LNCAP (cell line): ENCODE data around the gene L3MBTL2.

Source experiments
- TF ChIP-seq, protein P1 (sequence below): fragments of 450-650 bp; IDR thresholded peaks from 2 replicates; pipeline ENCODE4 v1.5.1; 2017; ENCODE audit warnings: mild to moderate bottlenecking

L3MBTL2 gene

GRCh38 chr22:41240377-41241132, 35.4 kb downstream of the L3MBTL2 start, which contains the start of gene CHADL:
CHADL (minus strand) TSS chr22:41240931; CDS start chr22:41240881, 50 bp downstream.
- TF ChIP-seq, protein P1, sequence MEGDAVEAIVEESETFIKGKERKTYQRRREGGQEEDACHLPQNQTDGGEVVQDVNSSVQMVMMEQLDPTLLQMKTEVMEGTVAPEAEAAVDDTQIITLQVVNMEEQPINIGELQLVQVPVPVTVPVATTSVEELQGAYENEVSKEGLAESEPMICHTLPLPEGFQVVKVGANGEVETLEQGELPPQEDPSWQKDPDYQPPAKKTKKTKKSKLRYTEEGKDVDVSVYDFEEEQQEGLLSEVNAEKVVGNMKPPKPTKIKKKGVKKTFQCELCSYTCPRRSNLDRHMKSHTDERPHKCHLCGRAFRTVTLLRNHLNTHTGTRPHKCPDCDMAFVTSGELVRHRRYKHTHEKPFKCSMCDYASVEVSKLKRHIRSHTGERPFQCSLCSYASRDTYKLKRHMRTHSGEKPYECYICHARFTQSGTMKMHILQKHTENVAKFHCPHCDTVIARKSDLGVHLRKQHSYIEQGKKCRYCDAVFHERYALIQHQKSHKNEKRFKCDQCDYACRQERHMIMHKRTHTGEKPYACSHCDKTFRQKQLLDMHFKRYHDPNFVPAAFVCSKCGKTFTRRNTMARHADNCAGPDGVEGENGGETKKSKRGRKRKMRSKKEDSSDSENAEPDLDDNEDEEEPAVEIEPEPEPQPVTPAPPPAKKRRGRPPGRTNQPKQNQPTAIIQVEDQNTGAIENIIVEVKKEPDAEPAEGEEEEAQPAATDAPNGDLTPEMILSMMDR = no peak

DNA sequence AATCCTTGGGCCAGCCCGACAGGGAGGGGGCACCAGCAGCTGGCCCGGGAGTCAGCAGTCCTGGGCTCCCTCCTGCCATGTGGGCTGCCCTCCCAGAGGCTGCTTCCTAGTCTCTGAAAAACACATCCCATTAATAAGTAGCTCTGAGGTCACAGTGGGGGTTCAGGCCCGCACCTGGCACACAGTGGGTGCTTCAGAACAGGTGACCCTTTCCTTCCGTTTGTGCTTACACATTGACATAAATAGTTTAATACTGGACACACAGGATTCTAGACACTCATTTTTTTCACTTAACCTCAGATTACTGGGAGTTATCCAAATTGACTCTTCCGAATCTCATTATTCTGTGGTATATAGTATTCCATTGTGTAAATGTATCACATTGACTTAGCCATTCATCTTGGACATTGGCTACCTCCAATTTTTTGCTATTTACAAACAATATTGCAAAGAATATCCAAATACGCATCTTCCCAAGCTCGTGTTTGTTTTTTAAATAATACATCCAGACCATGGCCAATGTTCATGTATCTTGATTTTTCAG, 36.1 kb downstream of the L3MBTL2 start:
- TF ChIP-seq, protein P1 = no peak

GRCh38 chr22:41242396-41243117, 37.4 kb downstream of the L3MBTL2 start:
- TF ChIP-seq, protein P1 = no peak

GRCh38 chr22:41243361-41243760, 38.2 kb downstream of the L3MBTL2 start:
- TF ChIP-seq, protein P1 = no peak

DNA sequence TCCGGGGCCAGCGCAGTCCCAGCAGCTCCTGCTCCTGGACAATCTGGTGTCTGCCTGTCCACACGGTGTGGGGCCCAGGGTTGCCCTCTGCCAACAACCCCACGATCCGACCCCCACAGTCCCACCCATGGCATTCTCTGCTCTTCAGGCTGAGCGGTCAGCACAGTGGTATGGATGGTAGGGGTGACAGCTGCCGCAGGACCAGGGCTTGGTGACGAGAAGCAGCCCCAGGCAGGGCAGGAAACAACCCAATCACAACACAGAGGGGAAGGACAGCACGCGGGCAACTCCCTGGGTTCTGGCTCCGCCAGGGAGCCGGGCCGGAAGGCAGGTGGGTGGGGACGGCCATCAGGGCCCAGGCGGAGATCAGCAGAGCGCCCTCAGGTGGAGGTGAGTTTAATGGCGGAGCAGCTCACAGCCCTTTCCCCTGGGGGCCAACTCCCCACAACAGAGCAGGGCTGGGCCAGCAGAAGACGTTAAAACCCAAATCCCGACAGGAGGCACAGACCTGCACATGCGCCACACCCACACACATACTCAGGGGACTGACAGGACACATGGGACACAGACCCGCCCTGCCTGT, 40.9 kb downstream of the L3MBTL2 start:
- TF ChIP-seq, protein P1 = peak; percentile 24; the same call in 1 of the 2 replicates

- TF ChIP-seq, protein P1 = no peak
Measured at GRCh38 chr22:41247703-41248102, 42.6 kb downstream of the L3MBTL2 start.

DNA sequence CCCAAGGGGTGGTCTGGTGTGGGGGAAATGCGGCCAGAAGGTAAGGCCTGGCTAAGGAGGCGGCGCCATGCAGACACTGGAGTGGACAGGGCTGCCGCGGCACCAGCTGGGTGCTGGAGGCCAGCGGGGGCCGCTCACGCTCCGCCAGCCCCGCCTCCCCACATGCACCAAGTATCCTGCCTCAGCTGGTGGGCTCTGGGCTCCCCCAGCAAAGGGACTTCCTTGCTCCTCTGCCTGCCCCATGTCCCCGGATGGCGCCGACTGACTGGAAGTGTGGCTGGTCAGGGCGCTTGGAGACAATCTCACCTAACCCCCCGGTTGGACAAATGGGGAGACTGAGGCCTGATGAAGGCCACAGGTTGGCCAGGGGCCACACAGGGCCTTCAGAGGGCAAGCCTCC, 43.2 kb downstream of the L3MBTL2 start:
- TF ChIP-seq, protein P1 = no peak
